CD1c-positive myeloid dendritic cell (primary cell): Measurements from ENCODE around the gene TMEM187.
A peak's percentile ranks its signal among the peaks of the same experiment; 100 is the strongest.

Experiments used
- DNase-seq: peaks from one replicate; pipeline ENCODE4 v3.0.0-alpha.2; 2016; ENCODE audit errors: extremely low spot score

TMEM187 gene

DNA sequence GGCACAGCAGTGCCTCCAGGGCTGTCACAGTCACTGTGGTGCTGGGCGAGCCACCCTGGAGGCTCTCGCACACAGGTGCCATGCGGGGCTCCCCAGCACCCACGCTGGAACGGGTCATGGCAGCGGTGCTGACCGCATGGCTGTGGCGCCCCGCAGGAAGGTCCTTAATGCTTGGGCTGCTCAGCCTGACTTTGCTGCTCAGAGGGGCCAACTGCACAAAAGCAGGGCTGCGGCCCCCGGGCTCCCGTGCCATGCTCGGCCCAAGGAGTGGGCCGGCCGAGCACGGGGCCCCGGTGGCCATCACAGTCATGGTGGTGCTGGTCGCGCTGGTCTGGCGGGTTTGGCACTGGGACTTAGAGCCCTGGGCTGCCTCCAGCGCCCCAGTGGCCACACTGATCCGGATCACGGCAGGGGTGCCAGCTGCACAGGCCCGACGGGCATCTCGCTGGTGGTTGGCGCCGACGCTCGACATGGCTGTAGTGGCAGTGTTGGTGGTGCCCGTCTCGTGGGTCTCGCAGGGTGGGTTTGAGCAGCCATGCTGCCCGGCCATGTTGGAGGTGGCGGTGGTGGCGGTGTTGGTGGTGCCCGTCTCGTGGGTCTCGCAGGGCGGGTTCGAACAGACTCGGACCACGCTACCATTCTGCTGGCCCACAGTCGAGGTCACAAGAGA, 17.9 kb upstream of the TMEM187 start:
- DNase-seq, result no peak

DNA sequence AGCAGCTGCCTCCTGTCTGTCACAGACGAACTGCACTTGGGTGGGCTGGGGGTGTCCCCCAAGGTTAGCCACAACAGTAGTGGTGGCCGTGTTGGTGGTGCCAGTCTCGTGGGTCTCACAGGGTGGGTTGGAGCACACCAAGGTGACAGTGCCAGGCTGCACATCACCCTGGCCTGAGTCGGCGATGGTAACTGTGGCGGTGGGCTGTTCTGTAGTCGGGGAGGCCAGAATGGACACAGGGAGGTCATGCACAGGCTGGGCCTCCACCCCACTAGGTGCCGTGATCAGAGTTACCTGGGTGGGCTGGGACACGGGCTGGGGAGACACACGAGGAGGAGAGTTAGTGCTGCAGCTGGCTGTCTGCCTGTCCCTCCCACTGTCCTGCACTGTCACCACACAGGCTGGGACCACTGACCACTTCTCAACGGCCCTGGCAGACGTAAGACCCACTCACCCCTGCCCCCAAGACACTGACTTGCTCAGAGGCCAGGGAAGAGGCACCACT, 17.3 kb upstream of the TMEM187 start:
- no peak for DNase-seq

DNA sequence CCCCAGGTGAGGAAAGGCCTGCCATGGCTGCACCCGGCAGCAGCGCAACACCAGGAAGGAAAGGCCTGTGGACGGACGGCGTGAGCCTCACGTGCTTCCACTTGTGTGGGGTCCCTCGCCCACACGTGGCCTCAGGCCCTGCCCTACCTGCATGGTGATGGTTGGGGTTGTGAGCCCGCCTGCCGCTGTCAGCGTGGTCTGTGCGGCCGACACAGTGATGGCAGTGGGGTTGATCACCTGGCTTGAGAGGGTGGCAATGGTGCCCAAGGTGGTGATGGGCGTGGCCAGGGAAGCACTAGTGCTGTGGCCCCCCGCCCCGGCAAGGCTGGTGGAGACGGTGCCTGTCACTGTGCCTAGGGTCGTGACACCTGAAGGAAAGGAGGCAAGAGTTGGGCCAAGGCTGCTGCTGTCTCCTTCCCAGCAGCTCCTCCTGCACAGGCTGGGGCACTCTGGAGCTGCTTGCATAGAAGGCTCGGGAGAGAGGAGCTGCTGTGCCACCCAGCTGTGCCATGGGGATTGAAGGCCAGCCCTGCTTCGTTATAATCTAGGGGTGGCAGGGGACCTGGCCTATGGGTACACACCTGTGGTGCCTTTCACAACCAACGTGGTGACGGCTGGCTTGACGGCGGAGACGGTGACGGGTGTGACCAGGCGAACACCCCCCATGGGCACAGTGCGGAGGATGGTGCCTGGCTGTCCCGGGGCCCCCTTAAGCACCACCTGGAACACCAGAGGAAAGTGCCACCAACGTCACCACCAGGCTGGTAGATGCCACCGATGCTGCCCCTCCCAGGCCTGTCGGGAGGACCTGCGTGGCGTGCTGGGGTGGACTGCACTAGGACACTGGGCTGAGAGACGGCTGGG, 16.3 kb upstream of the TMEM187 start:
- DNase-seq, result no peak

DNA sequence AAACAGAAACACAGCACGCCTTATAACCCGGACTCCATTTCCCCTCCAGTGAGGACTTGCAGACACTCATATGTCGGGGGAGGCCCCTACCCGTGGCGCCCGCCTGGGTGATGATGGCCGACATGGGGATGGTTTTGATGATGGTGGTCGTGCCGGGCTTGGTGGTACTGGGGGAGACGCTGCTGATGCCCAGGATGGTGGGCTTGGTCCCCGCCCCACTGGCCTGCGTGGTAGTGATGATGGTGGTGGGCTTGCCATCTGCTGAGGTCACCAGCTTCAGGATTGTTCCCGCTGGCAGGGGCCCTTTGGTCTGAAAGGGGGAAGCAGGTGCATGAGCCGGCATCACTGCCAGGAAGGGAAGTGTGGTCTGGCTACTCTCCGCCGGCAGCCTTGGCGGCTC, 15.3 kb upstream of the TMEM187 start:
- no peak for DNase-seq

DNA sequence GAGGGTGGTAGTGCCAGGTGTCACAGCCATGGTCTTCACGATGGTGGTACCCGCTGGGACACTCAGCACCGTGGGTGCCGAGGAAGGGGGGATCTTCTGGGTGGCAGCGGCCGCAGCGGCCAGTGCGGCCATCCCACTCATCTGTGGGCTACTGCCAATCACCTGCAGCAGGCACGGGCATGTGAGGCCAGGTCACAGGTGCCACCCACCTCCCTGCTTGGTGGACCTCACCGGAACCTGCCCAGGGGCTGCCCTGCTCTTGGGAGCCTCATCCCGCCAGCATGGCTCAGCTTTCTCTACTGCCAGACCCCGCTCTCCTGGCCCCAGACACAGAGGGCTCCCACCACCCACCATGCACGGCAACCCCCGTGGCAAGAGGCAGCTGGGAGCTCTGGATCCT, 13.9 kb upstream of the TMEM187 start:
- no peak for DNase-seq

DNA sequence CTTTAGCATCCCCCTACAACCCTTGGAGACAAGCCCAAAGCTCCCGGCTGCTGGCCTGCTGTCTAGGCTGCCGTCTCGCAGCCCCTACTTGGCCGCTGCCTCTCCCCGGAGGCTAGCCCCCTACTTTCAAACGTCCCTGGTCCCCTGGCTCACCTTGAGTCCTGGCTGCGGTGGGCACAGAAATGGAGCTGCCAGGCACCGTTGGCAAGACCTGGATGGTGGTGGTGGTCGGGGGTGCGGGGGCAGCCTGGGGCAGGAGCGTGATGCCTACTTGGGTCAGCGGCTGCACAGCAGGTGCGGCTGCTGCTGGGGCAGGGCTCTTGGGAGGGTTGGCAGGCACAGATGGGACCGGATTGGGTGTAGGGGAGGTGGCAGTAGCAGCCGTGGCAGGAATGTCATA, 12.9 kb upstream of the TMEM187 start:
- DNase-seq, result no peak

DNA sequence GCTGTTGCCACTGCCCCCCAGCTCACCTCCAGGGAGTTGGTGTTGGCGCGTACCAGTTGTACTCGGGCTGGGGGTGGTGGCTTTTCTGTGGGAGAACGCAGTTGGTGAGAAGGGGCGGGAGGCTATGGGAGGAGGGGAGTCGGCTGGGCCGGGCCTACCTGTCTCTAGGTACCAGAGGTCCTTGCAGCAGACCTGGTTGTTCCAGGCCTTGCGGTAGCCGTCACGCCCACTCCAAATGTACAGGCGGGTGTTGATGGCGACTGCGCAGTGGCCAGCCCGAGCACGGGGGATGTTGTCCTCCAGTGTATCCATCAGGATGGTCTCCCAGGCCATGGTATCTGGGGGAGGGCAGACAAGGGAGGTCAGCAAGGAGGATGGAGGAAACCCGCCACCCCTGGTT, 12.5 kb upstream of the TMEM187 start:
- no peak for DNase-seq

DNA sequence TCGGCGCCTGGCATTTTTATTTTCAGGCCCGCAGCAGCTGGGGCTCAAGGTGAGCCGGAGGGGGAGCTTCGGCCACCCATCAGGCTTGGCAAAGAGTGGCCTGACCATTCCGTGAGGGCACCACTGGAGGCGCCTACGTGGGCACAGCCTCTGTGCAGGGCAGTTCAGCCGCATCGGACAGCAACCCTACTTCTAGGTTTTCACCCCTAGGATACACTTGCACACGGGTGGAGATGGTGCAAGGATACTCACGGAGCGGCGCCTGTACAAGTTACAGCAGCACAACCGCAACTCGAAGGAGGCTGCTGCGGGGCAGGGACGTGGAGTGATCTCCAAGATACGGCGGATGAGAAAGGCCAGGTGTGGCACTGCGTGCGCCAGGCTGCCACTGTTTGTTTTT, 11.8 kb upstream of the TMEM187 start:
- DNase-seq, result no peak

DNA sequence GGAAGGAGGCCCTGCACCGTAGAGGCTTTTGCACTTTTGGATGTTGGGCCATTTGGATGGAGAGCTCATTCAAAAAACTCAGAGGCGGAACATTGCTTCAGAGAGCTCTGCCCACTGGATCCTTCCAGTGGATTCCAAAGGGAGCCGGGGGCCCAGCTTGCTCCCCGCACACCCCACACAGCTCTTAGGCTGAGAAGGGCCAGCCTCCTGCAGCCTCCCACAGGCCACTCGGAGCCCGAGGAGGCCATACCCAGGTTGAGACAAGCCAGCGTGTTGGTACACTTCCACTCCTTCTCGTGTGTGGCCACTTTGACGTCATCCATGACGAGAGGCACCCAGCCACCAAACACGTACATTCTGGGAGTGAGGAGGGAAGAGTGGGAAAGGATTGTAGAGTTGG, 11.3 kb upstream of the TMEM187 start:
- DNase-seq, result no peak

DNA sequence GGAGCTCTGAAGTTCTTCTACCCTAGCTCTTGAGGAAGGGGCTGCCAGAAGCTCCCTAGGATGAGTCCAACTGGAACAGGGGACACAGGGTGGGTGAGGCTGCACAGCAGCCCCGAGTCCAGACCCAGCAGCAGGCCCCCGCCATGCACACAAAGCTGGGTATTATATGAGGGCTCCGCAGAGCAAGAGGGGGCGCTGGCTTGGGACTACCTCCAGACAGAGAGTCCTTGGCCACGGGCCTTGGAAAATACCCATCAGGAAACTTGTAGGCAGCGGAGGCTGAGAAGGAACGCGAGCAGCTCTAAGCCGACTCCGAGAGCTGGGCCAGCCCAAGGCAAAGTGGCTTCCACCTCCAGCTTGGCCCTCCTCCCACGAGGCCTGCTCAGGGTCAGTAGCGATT, 9.0 kb upstream of the TMEM187 start:
- no peak for DNase-seq

DNA sequence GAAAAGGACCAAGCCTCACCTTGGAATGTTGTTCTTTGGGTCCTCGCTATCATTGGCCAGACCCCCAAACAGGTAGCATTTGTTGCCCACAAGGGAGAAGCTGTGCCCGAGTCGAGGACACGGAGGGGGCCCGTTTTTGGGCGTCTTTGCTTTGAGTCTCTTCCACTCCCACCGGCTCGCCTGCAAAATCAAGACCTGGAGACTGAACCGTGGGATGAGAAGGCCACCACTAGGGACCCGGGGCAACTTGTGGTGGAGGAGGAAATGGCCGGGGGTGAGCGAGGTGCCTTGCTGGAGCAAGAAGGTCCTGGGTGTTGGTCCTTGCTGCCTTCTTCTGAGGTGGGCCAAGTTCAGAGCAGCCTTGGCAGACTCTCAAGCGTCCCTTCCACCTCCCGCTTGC, 8.4 kb upstream of the TMEM187 start:
- DNase-seq, result no peak

DNA sequence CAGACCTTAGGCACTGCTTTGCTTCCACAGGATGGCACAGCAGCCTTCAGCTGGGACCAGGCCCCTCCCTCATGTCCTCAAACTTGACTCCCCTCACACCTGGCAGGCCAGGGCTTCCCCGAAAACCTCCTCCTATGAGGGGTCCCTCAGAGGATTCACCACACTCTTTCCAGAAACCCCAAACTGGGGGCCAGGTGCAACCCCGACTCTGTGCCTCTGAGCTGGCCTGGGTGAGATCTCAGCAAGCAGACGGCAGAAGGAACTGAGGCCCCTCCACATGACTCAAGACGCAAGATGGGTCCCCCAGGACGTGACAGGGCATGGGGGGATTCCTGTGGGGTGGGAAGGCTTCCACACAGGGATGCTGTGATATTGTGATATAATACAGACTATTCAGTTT, 7.1 kb upstream of the TMEM187 start:
- DNase-seq, result no peak

DNA sequence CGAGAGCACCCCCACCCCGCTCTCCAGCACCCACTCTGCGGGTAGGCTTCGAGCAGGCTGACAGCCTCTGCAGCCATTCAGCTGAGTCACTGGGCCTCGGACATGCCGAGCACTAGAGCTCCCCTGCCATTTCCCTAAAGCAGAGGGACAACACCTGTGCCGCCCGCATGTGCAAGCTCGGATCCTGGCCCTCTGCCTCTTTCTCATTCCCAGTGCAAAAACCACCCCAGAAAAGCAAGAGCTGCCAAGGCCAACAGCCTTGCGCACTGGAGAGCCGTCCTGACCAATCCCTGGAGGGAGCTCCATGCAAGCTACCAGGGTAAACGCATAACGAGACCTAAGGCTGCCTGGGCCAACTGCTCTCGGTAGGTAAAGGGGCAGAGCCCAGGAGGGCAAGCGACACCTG, 6.3 kb upstream of the TMEM187 start:
- DNase-seq, result no peak

DNA sequence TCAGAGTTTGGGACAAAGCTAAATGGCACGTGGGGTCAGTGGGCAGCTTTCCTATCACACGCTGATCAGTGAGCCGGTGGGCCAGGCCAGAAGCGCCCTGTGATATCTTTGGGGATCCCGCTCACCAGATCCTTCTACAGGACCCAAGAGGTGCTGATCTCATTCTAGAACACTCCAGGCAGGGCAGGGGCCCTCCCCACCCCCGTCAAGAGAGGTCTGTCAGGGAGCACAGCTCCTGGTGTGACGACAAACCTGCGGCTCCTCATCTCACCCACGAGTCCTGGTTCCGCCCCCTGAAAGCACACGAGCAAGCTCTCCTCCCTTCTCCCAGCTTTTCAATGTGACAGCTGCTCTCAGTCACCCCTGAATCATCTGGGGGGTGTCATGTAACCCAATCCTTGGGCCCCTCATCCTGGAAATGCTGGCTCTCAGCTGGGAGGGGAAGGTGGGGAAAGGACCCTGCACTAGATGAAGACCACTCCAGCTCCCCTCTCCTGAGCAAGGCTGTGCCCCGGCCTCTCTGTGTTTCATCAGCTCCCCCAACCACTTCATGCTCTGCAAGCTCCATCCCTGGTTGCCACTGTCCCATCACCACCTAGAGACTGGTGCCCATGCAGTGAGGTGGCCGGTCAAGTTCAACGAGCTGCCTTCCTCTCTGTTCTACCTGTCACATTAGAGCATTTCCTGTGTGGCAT, 5.6 kb upstream of the TMEM187 start:
- no peak for DNase-seq

DNA sequence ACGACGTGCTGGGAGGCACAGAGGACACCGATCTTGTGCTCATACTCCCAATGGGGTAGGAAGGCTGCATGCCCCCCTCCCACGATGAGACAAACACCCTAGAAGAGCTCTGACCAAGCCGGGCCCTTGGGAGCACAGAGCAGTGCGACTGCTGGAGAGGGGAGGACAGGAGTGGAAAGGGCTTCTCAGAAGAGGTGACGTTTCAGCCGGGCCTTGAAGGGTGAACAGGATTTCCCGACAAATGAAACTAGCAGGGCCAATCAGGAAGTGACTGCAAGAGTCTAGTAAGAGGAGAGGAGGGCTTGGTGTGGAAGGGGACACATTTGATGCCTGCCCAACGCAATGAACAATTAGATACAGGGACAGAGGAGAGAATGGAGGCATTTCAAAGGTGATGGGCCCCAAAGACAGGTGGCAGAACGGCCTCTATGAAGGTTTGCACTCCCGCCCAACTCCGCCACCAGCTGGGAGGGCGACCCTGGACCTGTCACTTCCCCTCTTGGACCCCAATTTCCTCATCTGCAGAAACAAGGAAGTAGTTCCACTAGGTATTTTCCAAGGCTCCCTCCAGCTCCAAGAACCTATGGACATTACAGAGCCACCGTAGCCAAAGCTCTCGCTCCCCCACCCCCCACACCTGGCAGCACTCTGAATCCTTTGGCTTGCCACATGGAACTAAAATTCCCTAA, 4.9 kb upstream of the TMEM187 start:
- peak; percentile 42 for DNase-seq

DNA sequence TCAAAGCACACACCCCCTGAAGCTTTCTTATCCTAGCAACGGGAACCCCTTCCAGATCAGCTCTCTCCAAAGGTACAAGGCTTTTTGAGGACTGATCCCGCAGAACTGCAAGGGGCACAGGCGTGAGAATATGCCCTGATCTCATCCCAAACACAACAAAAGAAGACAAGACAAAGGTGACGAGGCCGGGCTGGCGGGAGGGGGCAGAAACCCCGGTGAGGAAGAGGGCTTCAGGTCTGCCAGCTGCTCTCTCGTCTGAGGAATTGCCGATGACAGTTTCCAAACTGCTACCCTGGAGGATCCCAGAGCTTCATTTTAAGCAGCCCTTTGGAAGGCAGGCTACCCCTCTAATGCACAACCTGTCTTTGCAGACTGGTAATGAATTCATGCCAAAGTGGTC, 4.3 kb upstream of the TMEM187 start:
- no peak for DNase-seq

DNA sequence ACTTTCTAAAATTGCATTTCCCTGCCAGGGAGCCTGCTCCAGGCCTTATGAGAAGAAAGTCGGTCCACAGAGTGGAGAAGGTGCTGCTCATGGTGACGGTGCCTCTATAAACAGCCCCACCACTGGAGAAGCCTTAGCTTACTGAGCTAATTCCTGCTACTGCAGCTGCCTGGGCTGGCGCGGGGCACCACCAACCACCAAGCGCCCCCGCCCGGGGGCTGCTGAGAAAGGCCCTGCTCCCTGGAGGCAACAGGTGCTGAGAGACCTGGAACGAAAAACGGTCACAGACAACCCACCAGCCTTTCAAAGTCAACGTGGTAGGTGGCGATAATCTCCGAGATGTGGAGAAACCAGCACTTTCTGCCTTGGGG, 3.8 kb upstream of the TMEM187 start:
- no peak for DNase-seq

DNA sequence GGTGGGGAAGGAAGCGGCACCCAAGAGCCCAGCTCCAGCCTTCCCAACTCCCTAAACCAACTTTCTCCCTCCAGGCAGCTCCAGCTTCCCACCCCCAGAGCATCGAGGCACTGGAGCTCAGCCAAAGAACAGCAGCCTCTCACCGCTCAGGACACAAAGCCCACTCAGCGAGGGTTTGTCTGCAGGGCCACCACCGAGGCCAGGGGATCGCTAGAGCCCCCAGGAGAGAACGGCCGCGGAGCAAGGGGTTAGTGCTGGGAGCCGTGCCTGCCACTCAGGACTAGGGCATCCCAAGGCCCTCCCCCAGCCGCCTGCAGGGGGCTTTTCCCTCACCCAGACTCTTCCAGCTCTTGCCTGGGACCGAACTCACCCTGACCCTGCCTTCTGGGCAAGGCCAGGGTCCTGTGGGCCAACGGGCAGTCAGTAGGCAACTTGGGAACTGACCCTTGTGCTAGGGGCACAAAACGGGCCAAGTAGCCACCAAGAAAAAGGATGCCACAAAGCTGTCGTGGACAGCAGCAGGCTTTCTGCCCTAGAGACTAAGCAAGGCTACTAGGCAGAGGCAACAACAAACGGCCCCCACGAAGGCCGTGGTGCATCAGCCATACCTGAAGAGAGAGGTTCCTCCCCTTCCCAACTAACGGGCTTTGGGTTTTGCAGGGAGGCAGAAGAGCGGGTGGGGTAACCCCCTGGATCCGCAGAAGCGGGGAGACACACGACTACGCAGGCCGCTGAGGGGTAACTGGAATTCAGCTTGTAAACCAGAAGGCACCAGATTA, 3.2 kb upstream of the TMEM187 start:
- no peak for DNase-seq

DNA sequence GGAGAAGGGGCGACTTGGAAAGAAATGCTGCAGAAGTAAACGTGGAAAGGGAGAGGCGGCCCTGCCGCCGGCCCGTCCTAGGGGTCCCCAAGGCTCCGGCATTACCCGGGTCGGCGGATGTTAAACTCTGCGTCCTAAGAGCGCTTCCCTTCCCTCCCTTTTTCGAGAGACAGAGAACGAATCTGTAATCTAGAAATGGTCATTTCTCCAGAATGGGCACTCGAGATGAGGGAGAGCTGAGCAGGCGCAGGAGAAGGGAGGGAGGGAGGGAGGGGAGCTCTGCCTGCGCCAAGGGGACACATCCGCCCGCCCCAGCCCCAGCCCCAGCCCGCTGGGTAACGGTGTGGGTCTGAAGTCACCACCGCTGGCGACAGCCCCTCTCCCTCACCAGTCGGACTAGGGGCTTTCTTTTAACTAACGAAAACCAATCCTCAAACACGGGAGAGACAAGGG, 2.6 kb upstream of the TMEM187 start:
- DNase-seq, result no peak

DNA sequence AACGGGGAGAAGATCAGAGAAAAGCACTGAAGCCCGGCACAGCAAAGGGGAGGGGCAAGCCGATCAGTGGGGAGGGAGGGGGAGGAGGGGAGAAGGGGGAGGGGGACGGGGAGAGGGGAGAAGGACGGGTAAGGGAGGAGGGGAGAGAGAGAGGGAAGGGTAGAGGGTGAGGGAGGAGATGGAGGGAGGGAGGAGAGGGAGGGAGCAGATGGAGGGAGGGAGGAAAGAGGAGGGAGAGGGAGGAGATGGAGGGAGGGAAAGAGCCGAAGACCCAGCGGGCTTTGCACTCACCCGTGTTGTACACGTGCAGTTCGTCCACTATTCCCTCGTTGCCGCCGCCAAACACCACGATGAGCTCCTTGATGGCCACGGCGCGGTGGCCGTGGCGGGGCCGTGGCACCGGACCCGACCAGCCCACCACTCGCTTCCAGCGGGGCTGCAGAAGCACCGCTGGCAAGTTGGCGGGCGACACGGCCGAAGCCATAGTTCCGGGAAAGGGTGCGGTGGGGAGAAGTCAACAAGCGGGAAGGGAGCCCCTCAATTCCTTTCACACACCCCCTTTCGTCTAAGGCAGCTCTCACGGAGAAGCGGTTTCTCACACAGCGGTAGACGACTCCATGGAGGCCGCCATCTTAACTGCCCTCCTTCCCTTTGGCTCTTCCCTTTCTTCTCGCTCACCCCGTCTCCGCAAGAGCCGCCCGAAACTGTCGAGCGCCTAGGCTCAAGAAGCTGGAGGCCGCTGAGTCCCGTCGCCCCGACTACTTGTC, 2.0 kb upstream of the TMEM187 start:
- DNase-seq, result no peak

DNA sequence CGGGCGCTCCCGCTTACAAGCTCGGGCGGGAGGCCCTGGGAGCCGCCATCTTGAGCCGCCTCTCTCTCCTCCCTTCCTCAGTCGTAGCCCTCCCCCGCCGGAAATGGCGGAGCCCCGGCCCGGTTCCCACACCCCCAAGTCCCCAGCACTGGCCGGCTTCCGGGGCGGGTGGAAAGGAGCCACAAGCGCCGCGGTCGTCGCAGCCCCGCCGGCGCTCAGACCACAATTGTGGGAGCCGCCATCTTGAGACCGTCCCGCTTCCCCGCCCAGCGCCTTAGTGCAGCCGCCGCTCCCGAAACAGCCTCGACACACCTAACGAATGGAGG, 1.5 kb upstream of the TMEM187 start:
- peak; percentile 90 for DNase-seq
